Urothelium cell line (cell line): ENCODE results near the gene MEF2C.

Experiments used
- DNase-seq: peaks from one replicate; pipeline ENCODE4 v3.0.0; 2011; ENCODE audit warnings: low spot score, mixed read lengths
- FAIRE-seq: peaks from 2 replicates; lab custom pipeline; 2011; peaks lifted over from hg19 to GRCh38; lab: Jason Lieb, UNC

MEF2C gene

DNA sequence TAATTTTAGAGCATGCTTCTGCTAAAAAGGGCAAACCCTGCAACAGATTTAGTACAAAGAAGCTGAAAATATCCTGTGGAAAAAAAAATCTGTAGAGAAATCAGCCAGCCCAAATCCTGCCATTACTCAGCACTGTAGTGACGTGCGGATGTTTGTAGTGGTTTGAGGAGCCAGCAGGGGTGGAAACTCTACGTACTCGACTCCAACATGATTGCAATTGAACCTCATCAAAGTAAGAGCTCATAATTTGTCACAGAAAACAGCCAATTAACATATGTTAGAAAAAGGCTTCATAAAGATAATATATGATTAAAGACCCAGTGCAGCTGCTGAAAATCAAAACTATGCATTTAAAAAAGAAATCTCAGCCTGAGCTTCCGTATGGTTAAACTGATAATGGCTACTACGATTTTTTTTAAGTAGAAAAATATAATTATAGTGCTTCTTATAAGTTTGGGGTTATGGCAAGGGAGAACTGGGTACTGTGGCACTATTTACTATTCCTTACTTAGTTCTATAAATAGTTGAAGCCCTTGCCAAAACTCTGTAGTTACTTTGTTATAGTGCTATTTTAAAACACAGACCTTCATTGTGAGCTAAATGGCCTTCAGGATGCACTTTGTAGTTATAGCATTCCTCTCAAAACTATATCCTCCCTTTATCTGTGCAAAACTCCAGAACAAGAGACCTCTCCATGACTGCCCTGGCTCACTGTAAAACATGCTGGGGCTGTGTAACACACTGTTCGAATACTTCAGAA is 49.4 kb downstream of the MEF2C start:
- DNase-seq, result no peak
- no peak for FAIRE-seq

DNA sequence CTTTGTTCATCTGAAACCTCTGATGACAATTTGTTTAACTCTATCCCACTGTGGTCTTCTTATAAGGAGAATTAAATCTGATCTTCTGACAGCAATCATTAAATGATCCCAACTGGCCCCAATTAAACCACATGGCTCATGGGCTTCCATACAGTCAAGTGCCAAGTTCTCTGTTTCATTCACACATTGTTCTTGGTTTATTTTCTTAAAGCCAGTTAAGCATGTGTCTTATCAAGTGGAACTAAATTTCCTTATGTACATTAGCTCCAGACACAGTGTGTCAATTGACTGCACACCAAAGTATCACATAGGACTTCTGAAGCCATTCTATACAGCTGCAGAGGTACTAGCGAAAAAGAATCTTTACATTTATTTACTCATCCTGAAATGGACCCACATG is 51.2 kb downstream of the MEF2C start:
- no peak for FAIRE-seq
- no peak for DNase-seq

- DNase-seq, result no peak
- FAIRE-seq, result no peak
Measured at GRCh38 chr5:88830567-88830966, 52.4 kb downstream of the MEF2C start.

- FAIRE-seq (no peak), DNase-seq (no peak)
Measured at GRCh38 chr5:88829775-88830174, 53.2 kb downstream of the MEF2C start.

DNA sequence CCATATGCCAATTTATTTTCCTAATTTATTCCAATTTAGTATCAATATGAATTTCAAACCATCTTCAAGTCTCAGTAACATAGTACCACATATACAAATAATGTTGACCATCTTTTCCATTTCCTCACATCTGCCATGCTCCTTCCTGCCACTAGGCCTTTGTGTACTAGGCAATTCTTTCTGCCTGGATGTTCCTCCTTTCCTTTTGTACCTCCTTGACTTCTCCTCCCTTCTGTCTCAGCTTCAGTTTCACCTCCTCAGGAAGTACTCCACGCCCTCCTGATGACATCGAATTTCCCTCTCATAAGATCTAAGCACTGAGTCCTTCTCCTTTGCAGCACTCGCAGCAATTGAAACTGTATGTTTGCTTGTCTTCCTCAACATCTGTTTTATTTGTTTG is 53.9 kb downstream of the MEF2C start:
- no peak for DNase-seq
- FAIRE-seq, result no peak

DNA sequence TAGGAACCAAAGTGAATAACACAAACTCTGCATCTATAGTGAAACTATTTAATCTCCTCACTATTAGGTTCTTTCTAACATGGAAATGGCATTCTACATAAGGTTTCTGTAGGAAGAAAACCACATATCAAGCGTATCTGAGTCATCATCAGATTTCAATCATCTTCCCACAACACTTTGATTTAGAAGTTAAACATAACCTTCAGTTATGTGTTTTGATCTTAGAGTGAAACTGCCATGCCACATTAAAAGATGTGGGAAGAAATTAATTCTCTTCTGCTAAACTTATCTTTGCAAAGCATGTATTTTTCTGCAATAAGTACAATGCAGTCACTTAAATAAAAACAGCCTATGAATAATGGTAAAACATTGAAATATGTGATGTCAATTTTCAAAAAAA is 55.0 kb downstream of the MEF2C start:
- no peak for FAIRE-seq
- no peak for DNase-seq

DNA sequence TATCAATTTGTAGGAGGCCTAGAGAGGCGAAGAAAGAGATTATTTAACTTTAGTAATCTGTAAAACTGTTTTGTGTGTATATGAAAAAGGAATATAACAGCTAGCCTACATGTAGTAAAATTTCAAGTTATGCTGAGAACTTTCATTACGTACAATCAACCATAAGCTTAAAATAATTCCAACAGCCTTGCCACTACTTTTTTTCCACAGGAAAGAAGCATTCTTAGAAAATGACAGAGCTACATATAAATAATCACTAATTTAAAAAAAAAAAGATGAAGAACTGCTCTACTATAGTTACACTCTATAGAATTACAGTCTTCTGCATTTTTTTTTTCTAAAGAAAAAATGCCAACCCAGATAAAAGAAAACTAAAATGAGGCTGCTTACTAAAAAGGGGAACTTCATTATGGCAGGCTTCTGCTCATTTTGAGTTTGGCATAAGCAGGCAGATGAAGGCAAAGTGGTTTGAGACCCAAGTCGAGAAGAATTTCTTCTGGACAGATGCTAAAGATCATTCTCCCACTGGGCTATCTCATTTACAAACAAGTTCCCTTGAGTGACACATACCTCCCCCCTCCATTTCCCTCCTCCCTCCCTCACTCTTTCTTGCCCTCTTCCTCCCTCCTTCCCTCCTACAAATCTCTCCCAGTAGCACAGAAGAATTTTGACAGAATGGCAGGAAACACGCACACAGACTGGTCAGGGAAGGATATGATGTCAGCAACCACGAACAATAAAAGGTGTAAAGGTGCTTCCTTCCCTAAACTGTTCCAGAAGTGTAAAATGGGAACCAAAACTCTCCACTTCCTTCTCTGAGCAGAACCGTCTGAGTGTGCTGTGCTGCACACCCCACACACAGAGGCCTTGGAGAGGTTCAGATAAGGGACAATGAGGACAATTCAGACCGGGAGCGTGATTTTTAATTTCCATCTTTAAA is 56.1 kb downstream of the MEF2C start:
- DNase-seq, result peak; percentile 25
- peak; percentile 42 for FAIRE-seq

DNA sequence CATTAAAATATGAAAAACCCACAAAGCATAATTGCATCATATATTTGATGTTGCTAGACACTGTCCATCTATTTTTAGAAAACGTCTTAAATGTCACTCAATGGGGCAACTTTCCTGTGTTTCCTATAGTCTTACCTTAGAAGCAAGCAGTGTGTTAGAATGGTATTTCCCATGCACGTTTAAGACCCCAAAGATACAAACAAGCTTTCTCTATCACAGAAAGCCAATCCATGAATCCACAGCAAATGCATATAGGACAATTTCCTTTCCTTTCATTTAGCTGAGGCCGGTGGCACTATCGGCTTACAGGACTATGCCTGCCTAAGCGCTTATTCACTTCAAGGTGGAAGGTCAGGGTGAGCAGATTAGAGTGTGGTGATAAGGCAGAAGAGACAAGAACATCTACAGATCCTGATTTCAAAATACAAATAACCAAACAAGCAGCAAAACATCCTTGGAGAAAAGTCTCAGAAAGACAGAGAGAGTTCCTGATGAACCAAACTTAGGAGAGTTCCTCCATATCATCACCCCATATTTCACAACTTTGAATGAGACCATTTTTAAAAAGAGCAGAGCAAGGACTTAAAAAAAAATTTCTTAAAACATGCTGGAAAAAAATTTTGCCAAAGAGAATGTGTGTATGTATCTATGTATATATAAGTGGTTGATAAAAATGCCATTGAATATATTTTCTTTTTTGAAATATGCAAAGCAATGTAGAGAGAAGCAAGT is 57.2 kb downstream of the MEF2C start:
- FAIRE-seq (no peak), DNase-seq (no peak)

DNA sequence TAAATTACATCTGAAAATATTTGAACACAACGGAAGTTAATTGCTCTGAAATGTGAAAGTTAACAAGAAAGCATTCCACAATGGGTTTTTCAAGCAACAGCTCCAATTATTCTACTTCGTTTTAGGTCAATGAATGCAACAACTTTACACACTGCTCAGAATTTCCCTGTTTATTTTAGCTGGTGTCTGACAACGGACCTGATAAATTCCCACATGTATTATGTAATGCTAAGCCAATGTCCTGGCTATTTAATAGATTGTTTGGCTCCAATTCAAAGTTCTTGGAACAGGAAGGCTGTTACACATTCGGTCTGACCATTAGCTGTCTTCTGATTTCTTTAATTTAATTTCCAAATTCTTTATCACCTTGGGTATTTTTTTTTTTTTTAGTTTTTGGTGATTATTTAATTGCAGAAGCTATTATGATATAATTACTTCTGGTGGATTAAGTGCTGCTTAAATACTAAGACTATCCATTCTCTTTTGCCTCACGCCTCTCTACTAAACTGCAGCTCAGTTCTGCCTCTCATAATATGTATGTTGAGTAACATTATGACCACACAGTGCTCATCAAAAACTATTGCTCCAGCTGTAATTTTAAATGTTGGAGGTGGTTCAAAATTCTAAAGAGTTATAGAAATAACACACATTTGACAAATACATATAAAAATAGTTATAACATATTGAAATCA is 57.9 kb downstream of the MEF2C start:
- FAIRE-seq (no peak), DNase-seq (peak; percentile 7)

GRCh38 chr5:88824141-88824540 is 58.8 kb downstream of the MEF2C start:
- DNase-seq (no peak), FAIRE-seq (no peak)

DNA sequence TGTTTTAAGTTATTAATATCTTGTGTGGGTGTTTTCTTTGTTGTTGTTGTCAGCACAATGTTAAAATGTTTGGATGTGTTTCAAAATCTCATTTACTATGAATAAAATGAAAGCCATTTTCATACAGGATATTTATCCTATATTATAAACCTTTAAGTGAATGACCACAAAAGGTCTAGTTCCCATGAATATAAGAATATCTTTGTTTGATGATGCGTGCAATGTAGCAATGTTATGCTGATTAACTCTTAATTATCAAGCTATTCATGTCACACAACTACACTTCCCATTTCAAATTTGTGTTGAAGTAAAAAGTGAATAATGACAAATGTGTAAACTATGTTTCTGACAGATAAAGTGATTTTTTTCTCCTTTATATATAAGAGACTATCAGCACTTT is 59.8 kb downstream of the MEF2C start:
- DNase-seq (no peak), FAIRE-seq (no peak)

GRCh38 chr5:88821161-88821560 is 61.8 kb downstream of the MEF2C start:
- FAIRE-seq (no peak), DNase-seq (no peak)

DNA sequence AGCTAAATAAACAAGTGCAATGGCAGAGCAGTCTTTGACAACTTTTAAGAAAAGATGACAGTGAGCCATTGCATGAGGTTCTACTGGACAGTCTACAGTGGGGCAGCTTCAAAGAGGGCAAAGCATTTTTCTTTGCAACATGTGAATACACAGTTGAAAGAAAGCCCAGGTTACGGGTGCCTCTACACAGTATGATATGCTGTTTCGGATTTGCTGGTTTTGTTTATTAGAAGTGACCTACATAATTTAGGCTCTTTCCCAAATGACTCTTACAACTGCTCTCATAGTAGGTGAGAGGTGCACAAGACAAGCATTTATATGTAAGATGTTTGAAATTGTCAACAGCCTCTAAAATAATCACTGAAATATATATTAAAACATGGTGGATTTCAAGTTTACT is 62.4 kb downstream of the MEF2C start:
- FAIRE-seq (no peak), DNase-seq (no peak)

DNA sequence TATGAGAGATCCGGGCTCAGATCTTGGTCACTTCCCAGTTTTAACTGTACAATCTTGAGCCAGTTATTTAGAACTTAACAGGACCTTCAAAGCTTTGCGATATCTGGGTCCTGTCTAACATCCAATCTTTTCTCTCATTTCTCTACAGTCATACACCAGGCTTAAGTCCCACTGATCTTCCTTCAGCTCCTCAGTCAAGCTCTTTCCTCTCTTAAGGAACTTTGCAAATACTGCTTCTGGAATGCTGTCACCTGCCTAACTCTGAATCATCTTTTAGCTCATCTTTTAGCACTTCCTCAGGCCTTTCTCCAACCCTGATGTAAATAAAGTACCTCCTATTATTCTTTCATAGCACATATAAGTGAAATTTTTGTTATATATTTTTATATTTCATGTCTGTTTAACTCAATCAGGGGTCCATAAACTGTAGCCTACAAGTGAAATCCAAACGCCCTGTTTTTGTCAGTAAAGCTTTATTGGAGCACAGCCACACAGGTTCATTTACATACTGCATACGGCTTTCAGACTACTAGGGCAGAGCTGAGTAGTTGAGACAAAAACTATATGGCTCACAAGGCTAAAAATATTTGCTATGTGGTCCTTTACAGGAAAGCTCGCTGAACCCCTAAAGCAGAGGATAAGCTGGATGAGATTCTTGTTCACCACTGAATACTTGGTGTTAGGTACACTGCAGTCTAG is 63.5 kb downstream of the MEF2C start:
- DNase-seq, result no peak
- no peak for FAIRE-seq

DNA sequence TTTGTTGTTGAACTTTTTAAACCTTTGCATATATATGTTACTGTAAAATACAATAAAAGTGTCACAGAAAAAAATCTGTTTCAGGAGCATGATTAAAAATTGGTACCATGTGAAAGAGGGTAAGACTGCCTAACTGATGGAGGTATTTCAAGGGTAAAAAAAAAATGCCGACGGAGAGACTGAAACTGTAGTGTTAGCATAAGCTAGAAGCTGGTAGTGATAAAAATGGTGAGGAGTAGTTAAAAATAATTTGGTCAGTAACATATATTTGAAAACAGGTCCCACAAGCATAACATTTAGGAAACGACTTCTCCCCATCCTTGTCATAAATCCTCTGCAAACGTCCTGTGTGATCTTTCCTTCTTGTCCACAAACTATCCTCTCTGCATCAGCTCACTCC is 64.7 kb downstream of the MEF2C start:
- FAIRE-seq (no peak), DNase-seq (no peak)

DNA sequence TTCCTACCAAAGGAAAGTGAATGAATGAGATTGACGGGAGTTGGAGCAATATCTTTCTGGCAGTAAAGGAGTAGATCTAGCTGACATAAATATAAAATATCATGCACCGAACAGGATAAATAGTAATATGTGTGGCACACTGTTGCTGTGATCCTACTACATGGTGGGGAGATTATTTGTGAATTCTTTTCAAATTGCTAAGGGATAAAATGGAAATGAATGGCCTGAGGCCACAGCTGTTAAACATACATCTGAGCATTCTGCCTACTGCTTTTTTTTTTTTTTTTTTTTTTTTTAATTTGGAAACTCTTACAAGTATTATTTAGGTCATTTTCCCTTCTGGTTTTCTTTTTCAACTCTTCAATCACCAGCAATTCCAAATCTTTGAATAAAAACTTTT is 66.8 kb downstream of the MEF2C start:
- DNase-seq (no peak), FAIRE-seq (no peak)

GRCh38 chr5:88815050-88815789 is 67.8 kb downstream of the MEF2C start:
- FAIRE-seq, result no peak
- DNase-seq, result no peak

- no peak for FAIRE-seq
- no peak for DNase-seq
Measured at GRCh38 chr5:88813805-88814575, 69.0 kb downstream of the MEF2C start.

- no peak for FAIRE-seq
- no peak for DNase-seq
Measured at GRCh38 chr5:88813244-88813643, 69.7 kb downstream of the MEF2C start.
